Glutamatergic neuron (in vitro differentiated cells): ENCODE results near the gene MTMR11. TPM values are rescaled to one million over a fixed set of nuclear protein-coding genes. Genes with fewer than 3 reads are reported as not detected.

ENCODE experiments used
- DNase-seq: peaks from one replicate; pipeline ENCODE4 v3.0.0; 2022
- H3K27ac Mint-ChIP-seq: one replicate; pipeline ENCODE4 v1.8.0; 2020; ENCODE audit warnings: mild to moderate bottlenecking, mixed read lengths, inconsistent platforms; ENCODE audit not compliant: unreplicated experiment
- H3K27me3 Mint-ChIP-seq: one replicate; pipeline ENCODE4 v1.8.0; 2020; ENCODE audit warnings: mild to moderate bottlenecking, moderate library complexity, mixed read lengths, inconsistent platforms; ENCODE audit not compliant: unreplicated experiment
- H3K36me3 Mint-ChIP-seq: one replicate; pipeline ENCODE4 v1.8.0; 2020; ENCODE audit warnings: mild to moderate bottlenecking, mixed read lengths, inconsistent platforms; ENCODE audit not compliant: unreplicated experiment
- H3K4me1 Mint-ChIP-seq: one replicate; pipeline ENCODE4 v1.8.0; 2020; ENCODE audit warnings: mild to moderate bottlenecking, low read depth, mixed read lengths, inconsistent platforms; ENCODE audit not compliant: unreplicated experiment
- H3K4me3 Mint-ChIP-seq: one replicate; pipeline ENCODE4 v1.8.0; 2020; ENCODE audit warnings: mild to moderate bottlenecking, mixed read lengths, inconsistent platforms; ENCODE audit not compliant: unreplicated experiment
- H3K9me3 Mint-ChIP-seq: one replicate; pipeline ENCODE4 v1.8.0; 2020; ENCODE audit warnings: mild to moderate bottlenecking, moderate library complexity, mixed read lengths, inconsistent platforms; ENCODE audit not compliant: unreplicated experiment
- CTCF ChIP-seq: fragments of 200-600 bp; sonication (generic); IDR thresholded peaks from one replicate; pipeline ENCODE4 v1.5.0; 2021; ENCODE audit not compliant: partially characterized antibody, unreplicated experiment
- total RNA-seq: library from RNA; stranded (reverse); fragmentation: NEBNext Ultra II Directional; extraction: Animal tissue kit (Norgen Biotek cat#: 25700); gene quantifications from one replicate; pipeline ENCODE4 v1.2.1, GENCODE V29; 2021; ENCODE audit not compliant: unreplicated experiment

The MTMR11 gene
- total RNA-seq, 1 donor from 2014 or later, result 2.6 TPM

- Mint-ChIP-seq H3K4me1 (no peaks in the 10 kb centered on the region), H3K36me3 (no peaks in the 10 kb centered on the region), H3K27ac (no peak overlapping the region), H3K4me3 (no peak overlapping the region), H3K9me3 (peaks cover 2% of the 10 kb centered on the region), H3K27me3 (peaks cover 2% of the 10 kb centered on the region)
- DNase-seq, result no peak
- no peak for TF ChIP-seq CTCF
These were observed 57.1 kb downstream of the MTMR11 start for GRCh38 chr1:149879556-149879955.

Other genes starting within 250 kb of the MTMR11 start
- not detected for gene FCGR1A, start 154.2 kb downstream of the MTMR11 start, total RNA-seq
- 6.4 TPM for gene BOLA1, start 37.3 kb downstream of the MTMR11 start, total RNA-seq
- 34.9 TPM for gene SV2A, start 19.0 kb downstream of the MTMR11 start, total RNA-seq
- gene SF3B4, start 9.1 kb downstream of the MTMR11 start, total RNA-seq, result 47.3 TPM
- 15.4 TPM for gene OTUD7B, start 73.8 kb upstream of the MTMR11 start, total RNA-seq
- 60.0 TPM for gene VPS45, start 130.9 kb upstream of the MTMR11 start, total RNA-seq
- gene PLEKHO1, start 213.0 kb upstream of the MTMR11 start, total RNA-seq, result 142 TPM